ENCODE measurements around the gene VTI1B.

DNA sequence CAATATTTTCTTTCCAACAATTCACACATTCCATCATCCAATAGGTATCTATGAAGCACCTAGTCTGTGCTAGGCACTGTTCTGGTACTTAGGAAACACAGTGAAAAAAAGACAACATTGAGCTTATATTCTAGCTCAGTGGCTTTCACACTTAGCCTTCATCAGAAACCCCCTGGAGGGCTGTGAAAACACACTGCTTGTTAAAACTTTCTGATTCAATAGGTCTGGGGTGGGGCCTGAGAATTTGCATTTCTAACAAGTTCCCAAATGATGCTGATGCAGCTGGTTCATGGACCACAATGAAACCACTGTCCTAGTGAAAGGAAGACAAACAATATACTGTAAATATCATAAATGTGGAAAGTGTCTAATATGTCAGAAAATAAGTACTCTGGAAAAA is 5.9 kb downstream of the VTI1B start:
- TF ChIP-seq, protein P1, sequence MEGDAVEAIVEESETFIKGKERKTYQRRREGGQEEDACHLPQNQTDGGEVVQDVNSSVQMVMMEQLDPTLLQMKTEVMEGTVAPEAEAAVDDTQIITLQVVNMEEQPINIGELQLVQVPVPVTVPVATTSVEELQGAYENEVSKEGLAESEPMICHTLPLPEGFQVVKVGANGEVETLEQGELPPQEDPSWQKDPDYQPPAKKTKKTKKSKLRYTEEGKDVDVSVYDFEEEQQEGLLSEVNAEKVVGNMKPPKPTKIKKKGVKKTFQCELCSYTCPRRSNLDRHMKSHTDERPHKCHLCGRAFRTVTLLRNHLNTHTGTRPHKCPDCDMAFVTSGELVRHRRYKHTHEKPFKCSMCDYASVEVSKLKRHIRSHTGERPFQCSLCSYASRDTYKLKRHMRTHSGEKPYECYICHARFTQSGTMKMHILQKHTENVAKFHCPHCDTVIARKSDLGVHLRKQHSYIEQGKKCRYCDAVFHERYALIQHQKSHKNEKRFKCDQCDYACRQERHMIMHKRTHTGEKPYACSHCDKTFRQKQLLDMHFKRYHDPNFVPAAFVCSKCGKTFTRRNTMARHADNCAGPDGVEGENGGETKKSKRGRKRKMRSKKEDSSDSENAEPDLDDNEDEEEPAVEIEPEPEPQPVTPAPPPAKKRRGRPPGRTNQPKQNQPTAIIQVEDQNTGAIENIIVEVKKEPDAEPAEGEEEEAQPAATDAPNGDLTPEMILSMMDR (IDR thresholded peaks at IDR 0.05), result no peak
- TF ChIP-seq EP300 (IDR thresholded peaks at IDR 0.05) (no peak), POLR2A (IDR thresholded peaks at IDR 0.05; ENCODE audit: low read depth) (no peak)

Data from esophagus muscularis mucosa (tissue), 4 donors.